Measurements from ENCODE around the gene YY1. TPM values are rescaled to one million over a fixed set of nuclear protein-coding genes. Genes with fewer than 3 reads are reported as not detected.

The YY1 gene
- total and polyA plus RNA-seq, 2 of the 4 experiments (the other 2 are of a cell fraction) = 21.7 to 29.9 TPM

GRCh38 chr14:100193417-100194357 lies 45.3 kb upstream of the YY1 start:
- H3K9ac ChIP-seq (ENCODE audit: low read depth, low read length) = peak overlapping the region; percentile 28
- peak; percentile 5; the same call in 1 of the 2 replicates for TF ChIP-seq CTCF (conservative IDR thresholded peaks at IDR 0.05; ENCODE audit: low read depth, low read length)
- TF ChIP-seq CHD1 (IDR thresholded peaks at IDR 0.05; ENCODE audit: low read depth, low read length) = no peak
- no peak for TF ChIP-seq MXI1 (IDR thresholded peaks at IDR 0.05; ENCODE audit: borderline replicate concordance, low read depth, low read length)
- TF ChIP-seq MAFK (IDR thresholded peaks at IDR 0.05; ENCODE audit: low read depth, low read length) = no peak
- H3K27me3 ChIP-seq (ENCODE audit: control insufficient read depth, insufficient read depth, low read length) = no peaks in the 10 kb centered on the region
- H3K4me3 ChIP-seq (ENCODE audit: insufficient read depth, low read depth, low read length) = peak overlapping the region; percentile 47; the same call in 1 of the 2 replicates
- peak overlapping the region; percentile 22 for H3K14ac ChIP-seq (replicated peaks; ENCODE audit: low read depth, low read length)
- H3K27ac ChIP-seq (ENCODE audit: insufficient read depth, low read length) = peak overlapping the region; percentile 24; the same call in 1 of the 2 replicates
- whole genome bisulfite sequencing, 2 experiments (ENCODE audit: extremely low coverage in 2 of 2, insufficient read length in 1 of 2) = 83% methylated on average over 1 of the region's 12 CpGs; no CpG with 5 or more reads in 1 of the 2 experiments
- no peaks in the 10 kb centered on the region for H3K36me3 ChIP-seq (ENCODE audit: control insufficient read depth, insufficient read depth, low read length)
- H2BK120ac ChIP-seq (ENCODE audit: low read depth, low read length) = no peak overlapping the region
- H2BK5ac ChIP-seq (ENCODE audit: low read depth, low read length, poor library complexity, severe bottlenecking) = no peak overlapping the region
- DNase-seq (no peak), ATAC-seq (ENCODE audit: low read depth) (no peak)
- POLR2A ChIA-PET (ENCODE audit: unreplicated experiment) = interaction anchor here (0.6 to 0.7 kb wide), 2 partner anchors 14 to 210 kb away, joined by 6 to 9 read pairs; no protein-coding TSS in a partner anchor
- no peak overlapping the region for H3K56ac ChIP-seq (ENCODE audit: extremely low read depth, insufficient read depth, low read length)
- peak overlapping the region; percentile 90 for H2AK9ac ChIP-seq (replicated peaks; ENCODE audit: low read depth, low read length, poor library complexity)
- dilution Hi-C loops (cut with HindIII; ENCODE audit: low sequenced_read_pairs, unreplicated experiment) (no loop called here), intact Hi-C loops (cut with micrococcal nuclease) (no loop called here), in situ Hi-C loops (cut with MboI; ENCODE audit: low sequenced_read_pairs) (loop anchor here (10.0 kb wide), 1 partner anchor 209 kb away; no protein-coding TSS in a partner anchor)
- H4K20me1 ChIP-seq (ENCODE audit: insufficient read depth, low read length) = no peaks in the 10 kb centered on the region
- peak overlapping the region; percentile 10; the same call in 1 of the 3 replicates for H2BK15ac ChIP-seq (ENCODE audit: low read depth, low read length)
- H3K4me2 ChIP-seq (ENCODE audit: low read depth, low read length) = peak overlapping the region; percentile 64
- peaks cover 11% of the 10 kb centered on the region for H3K9me1 ChIP-seq (ENCODE audit: insufficient read depth, low read length)
- peak overlapping the region; percentile 95 for H2AFZ ChIP-seq (replicated peaks; ENCODE audit: low read length, poor library complexity)
- H3K9me3 ChIP-seq (ENCODE audit: control insufficient read depth, insufficient read depth, low read length) = no peaks in the 10 kb centered on the region
- H2BK20ac ChIP-seq (ENCODE audit: low read depth, low read length) = no peak overlapping the region
- H4K5ac ChIP-seq (ENCODE audit: low read depth, low read length) = peak overlapping the region; percentile 80
- CTCF ChIA-PET = interaction anchor here (0.6 to 1.8 kb wide), 13 partner anchors 9 to 245 kb away, joined by 3 to 6 read pairs (median 3); no protein-coding TSS in a partner anchor
- peak overlapping the region; percentile 89 to 100 for H4K8ac ChIP-seq (ENCODE audit: low read depth in 2 of 2, low read length in 2 of 2)
- H4K91ac ChIP-seq (ENCODE audit: insufficient read depth, low read depth, low read length) = peak overlapping the region; percentile 79
- no peak overlapping the region for H3K23ac ChIP-seq (ENCODE audit: low read depth, low read length)
- H2AK5ac ChIP-seq (ENCODE audit: low read depth, low read length) = peak overlapping the region; percentile 75
- peaks cover 6% of the 10 kb centered on the region for H3K4me1 ChIP-seq (ENCODE audit: control insufficient read depth, insufficient read depth, low read length)
- H3K79me1 ChIP-seq (ENCODE audit: low read depth in 1 of 2, low read length in 2 of 2) = peaks cover 0 to 4% of the 10 kb centered on the region in 2 experiments; a peak in 1 of 4 replicates
- H3K4ac ChIP-seq (ENCODE audit: low read depth, low read length) = peak overlapping the region; percentile 61
- no peak overlapping the region; the same call in 1 of the 2 replicates for H3K18ac ChIP-seq (ENCODE audit: low read depth, low read length)
- no TSS peak for BruUV-seq (replicated peaks)
